K562 (cell line): ENCODE results near the gene CSTF1. TPM values are rescaled to one million over a fixed set of nuclear protein-coding genes. Genes with fewer than 3 reads are reported as not detected.

Source experiments
- ATF1 ChIP-seq, 2 experiments: fragments of 450-650 bp in 1 of 2; IDR thresholded peaks; 2 replicates each; pipeline ENCODE4 v1.6.1; 2016; ENCODE audit warnings: missing compliant biosample characterization in 1 of 2, missing genetic modification characterization in 1 of 2
- GATAD2B ChIP-seq: fragments of 450-650 bp; IDR thresholded peaks from 2 replicates; pipeline ENCODE4 v1.6.1; 2017; ENCODE audit warnings: mild to moderate bottlenecking, borderline replicate concordance
- NBN ChIP-seq: fragments of 450-650 bp; IDR thresholded peaks from 2 replicates; pipeline ENCODE4 v1.6.1; 2016; ENCODE audit warnings: low read depth, mild to moderate bottlenecking
- NCOR1 ChIP-seq: fragments of 450-650 bp; IDR thresholded peaks from 2 replicates; pipeline ENCODE4 v1.6.1; 2016; ENCODE audit warnings: mild to moderate bottlenecking, moderate library complexity
- PHB ChIP-seq: fragments of 250-450 bp; sonication (Bioruptor Pico); IDR thresholded peaks from 2 replicates; pipeline ENCODE4 v1.5.0; 2021
- PHF8 ChIP-seq: fragments of 200-600 bp; sonication (generic); IDR thresholded peaks from 2 replicates; pipeline ENCODE4 v1.6.1; 2012; ENCODE audit warnings: mixed run types, mild to moderate bottlenecking, inconsistent platforms, low read length, moderate library complexity, borderline replicate concordance
- POLR2AphosphoS2 ChIP-seq: IDR thresholded peaks from 2 replicates; pipeline ENCODE4 v1.6.1; 2012; ENCODE audit warnings: low read length, improper control_type of control experiment
- SMAD1 ChIP-seq: fragments of 150-350 bp; IDR thresholded peaks from 2 replicates; pipeline ENCODE4 v1.6.1; 2014; ENCODE audit warnings: low read length, low read depth; ENCODE audit not compliant: partially characterized antibody
- ZBTB5 ChIP-seq: fragments of 450-650 bp; IDR thresholded peaks from 2 replicates; pipeline ENCODE4 v1.6.1; 2017; ENCODE audit warnings: antibody characterized with exemption
- ZNF518B ChIP-seq: fragments of 250-450 bp; sonication (Bioruptor Pico); IDR thresholded peaks from 2 replicates; pipeline ENCODE4 v1.5.0; 2021; ENCODE audit warnings: mild to moderate bottlenecking, moderate library complexity
- ZNF696 ChIP-seq: fragments of 250-450 bp; sonication (Bioruptor Pico); conservative IDR thresholded peaks from 2 replicates; pipeline ENCODE4 v1.4.0; 2020; ENCODE audit warnings: mild to moderate bottlenecking, moderate library complexity
- ZNF764 ChIP-seq: fragments of 250-450 bp; sonication (Bioruptor Pico); IDR thresholded peaks from 2 replicates; pipeline ENCODE4 v1.4.0; 2020; ENCODE audit warnings: low read depth, mild to moderate bottlenecking, moderate library complexity
- polyA plus RNA-seq, 8 experiments: library from polyadenylated mRNA; depleted of rRNA in 4 of 8; stranded (reverse) in 5 of 8; unstranded in 3 of 8; fragments of >200 nt; fragmentation: Nextera tagmentation in 2 of 8; fragmentation: Illumina TruSeq in 1 of 8; extraction: Ambion mirVana in 2 of 8; extraction: Trizol in 1 of 8; gene quantifications; 2 replicates each; pipeline versions ENCODE4 v1.2.1 to v1.2.3, GENCODE V29; 2011 to 2014; ENCODE audit warnings: inconsistent platforms in 1 of 8, missing spikeins in 1 of 8
- total RNA-seq, 7 experiments: library from RNA; depleted of rRNA in 6 of 7; stranded (reverse); fragments of >200 nt in 6 of 7; fragmentation: Illumina TruSeq in 2 of 7; extraction: Trizol in 2 of 7; gene quantifications; 2 replicates each; pipeline versions ENCODE4 v1.2.1 to v1.2.3, GENCODE V29; 2011 to 2021; ENCODE audit warnings: low replicate concordance in 1 of 7
- TF ChIP-seq, protein P1 (sequence below): fragments of 450-650 bp; IDR thresholded peaks from 2 replicates; pipeline ENCODE4 v1.6.1; 2014; ENCODE audit warnings: low read depth, mild to moderate bottlenecking, moderate library complexity, borderline replicate concordance
- TF ChIP-seq, protein P2 (sequence below): fragments of 250-450 bp; sonication (Bioruptor Pico); IDR thresholded peaks from 2 replicates; pipeline ENCODE4 v1.4.0; 2020

The CSTF1 gene
- total and polyA plus RNA-seq, 9 of the 15 experiments (the other 6 are each of a cell fraction or from before 2014, with no cell fraction given), result 30.8 to 110 (median 53.4) TPM

- TF ChIP-seq NCOR1 (peak; percentile 53), SMAD1 (peak; percentile 57), POLR2AphosphoS2 (no peak), ZNF764 (CRISPR knock-in tag) (no peak), ATF1 (CRISPR knock-in tag; IDR thresholded peaks at IDR 0.05) (peak; percentile 40), ATF1 (tag; IDR thresholded peaks at IDR 0.05) (peak; percentile 98), PHF8 (peak; percentile 73; the same call in 1 of the 2 replicates), GATAD2B (peak; percentile 78; the same call in 1 of the 2 replicates), ZBTB5 (peak; percentile 93), ZNF518B (CRISPR knock-in tag) (no peak), NBN (peak; percentile 85), PHB (CRISPR knock-in tag) (no peak), ZNF696 (CRISPR knock-in tag) (no peak)
- TF ChIP-seq, protein P1, sequence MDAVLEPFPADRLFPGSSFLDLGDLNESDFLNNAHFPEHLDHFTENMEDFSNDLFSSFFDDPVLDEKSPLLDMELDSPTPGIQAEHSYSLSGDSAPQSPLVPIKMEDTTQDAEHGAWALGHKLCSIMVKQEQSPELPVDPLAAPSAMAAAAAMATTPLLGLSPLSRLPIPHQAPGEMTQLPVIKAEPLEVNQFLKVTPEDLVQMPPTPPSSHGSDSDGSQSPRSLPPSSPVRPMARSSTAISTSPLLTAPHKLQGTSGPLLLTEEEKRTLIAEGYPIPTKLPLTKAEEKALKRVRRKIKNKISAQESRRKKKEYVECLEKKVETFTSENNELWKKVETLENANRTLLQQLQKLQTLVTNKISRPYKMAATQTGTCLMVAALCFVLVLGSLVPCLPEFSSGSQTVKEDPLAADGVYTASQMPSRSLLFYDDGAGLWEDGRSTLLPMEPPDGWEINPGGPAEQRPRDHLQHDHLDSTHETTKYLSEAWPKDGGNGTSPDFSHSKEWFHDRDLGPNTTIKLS, result peak; percentile 82; the same call in 1 of the 2 replicates
- TF ChIP-seq, protein P2, sequence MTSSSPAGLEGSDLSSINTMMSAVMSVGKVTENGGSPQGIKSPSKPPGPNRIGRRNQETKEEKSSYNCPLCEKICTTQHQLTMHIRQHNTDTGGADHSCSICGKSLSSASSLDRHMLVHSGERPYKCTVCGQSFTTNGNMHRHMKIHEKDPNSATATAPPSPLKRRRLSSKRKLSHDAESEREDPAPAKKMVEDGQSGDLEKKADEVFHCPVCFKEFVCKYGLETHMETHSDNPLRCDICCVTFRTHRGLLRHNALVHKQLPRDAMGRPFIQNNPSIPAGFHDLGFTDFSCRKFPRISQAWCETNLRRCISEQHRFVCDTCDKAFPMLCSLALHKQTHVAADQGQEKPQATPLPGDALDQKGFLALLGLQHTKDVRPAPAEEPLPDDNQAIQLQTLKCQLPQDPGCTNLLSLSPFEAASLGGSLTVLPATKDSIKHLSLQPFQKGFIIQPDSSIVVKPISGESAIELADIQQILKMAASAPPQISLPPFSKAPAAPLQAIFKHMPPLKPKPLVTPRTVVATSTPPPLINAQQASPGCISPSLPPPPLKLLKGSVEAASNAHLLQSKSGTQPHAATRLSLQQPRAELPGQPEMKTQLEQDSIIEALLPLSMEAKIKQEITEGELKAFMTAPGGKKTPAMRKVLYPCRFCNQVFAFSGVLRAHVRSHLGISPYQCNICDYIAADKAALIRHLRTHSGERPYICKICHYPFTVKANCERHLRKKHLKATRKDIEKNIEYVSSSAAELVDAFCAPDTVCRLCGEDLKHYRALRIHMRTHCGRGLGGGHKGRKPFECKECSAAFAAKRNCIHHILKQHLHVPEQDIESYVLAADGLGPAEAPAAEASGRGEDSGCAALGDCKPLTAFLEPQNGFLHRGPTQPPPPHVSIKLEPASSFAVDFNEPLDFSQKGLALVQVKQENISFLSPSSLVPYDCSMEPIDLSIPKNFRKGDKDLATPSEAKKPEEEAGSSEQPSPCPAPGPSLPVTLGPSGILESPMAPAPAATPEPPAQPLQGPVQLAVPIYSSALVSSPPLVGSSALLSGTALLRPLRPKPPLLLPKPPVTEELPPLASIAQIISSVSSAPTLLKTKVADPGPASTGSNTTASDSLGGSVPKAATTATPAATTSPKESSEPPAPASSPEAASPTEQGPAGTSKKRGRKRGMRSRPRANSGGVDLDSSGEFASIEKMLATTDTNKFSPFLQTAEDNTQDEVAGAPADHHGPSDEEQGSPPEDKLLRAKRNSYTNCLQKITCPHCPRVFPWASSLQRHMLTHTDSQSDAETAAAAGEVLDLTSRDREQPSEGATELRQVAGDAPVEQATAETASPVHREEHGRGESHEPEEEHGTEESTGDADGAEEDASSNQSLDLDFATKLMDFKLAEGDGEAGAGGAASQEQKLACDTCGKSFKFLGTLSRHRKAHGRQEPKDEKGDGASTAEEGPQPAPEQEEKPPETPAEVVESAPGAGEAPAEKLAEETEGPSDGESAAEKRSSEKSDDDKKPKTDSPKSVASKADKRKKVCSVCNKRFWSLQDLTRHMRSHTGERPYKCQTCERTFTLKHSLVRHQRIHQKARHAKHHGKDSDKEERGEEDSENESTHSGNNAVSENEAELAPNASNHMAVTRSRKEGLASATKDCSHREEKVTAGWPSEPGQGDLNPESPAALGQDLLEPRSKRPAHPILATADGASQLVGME (CRISPR knock-in tag), result no peak
Measured at GRCh38 chr20:56392132-56392880, at the start of gene CSTF1, which contains the start of gene AURKA (continued).
